IMR-90 (cell line): ENCODE data around the gene ATXN1L. TPM values are rescaled to one million over a fixed set of nuclear protein-coding genes. Genes with fewer than 3 reads are reported as not detected.

Source experiments
- ATAC-seq: fragments of 200-7000 bp; cut with Tn5 transposase; 2 replicates; pipeline ENCODE4 v1.9.1; 2020; ENCODE audit warnings: low read depth, mild to moderate bottlenecking, moderate library complexity
- BruUV-seq: library from RNA; stranded (reverse); fragments of 400-500 nt; replicated peaks from 2 replicates; lab custom pipeline; 2021; lab: Mats Ljungman, UMichigan
- CTCF ChIA-PET: fragments of 300-600 bp; formaldehyde crosslinking; extraction: SDS; loops from one replicate; lab custom pipeline; 2021; ENCODE audit warnings: antibody characterized with exemption; lab: Yijun Ruan, JAX
- POLR2A ChIA-PET: fragments of 300-600 bp; sonication (Branson Sonifier 250); formaldehyde crosslinking; loops from one replicate; lab custom pipeline; 2022; ENCODE audit warnings: antibody characterized with exemption; ENCODE audit not compliant: unreplicated experiment; lab: Charles Lee
- DNase-seq: peaks from one replicate; pipeline ENCODE4 v3.0.0; 2013
- H2AFZ ChIP-seq: replicated peaks from 2 replicates; pipeline ENCODE3; 2013; ENCODE audit warnings: low read length, mild to moderate bottlenecking; ENCODE audit not compliant: poor library complexity
- H2AK5ac ChIP-seq: 2 replicates; pipeline ENCODE4 v1.6.1; 2013; ENCODE audit warnings: low read depth, low read length, inconsistent platforms
- H2AK9ac ChIP-seq: replicated peaks from 2 replicates; pipeline ENCODE3; 2013; ENCODE audit warnings: mild to moderate bottlenecking, low read depth, low read length, moderate library complexity; ENCODE audit not compliant: poor library complexity
- H2BK120ac ChIP-seq: 2 replicates; pipeline ENCODE4 v1.6.1; 2013; ENCODE audit warnings: low read depth, low read length, inconsistent platforms
- H2BK15ac ChIP-seq: 3 replicates; pipeline ENCODE4 v1.6.1; 2013; ENCODE audit warnings: low read depth, low read length, inconsistent platforms
- H2BK20ac ChIP-seq: 2 replicates; pipeline ENCODE4 v1.6.1; 2013; ENCODE audit warnings: low read depth, mild to moderate bottlenecking, inconsistent platforms, low read length, moderate library complexity
- H2BK5ac ChIP-seq: 2 replicates; pipeline ENCODE4 v1.6.1; 2013; ENCODE audit warnings: mild to moderate bottlenecking, low read depth, low read length, inconsistent platforms; ENCODE audit not compliant: poor library complexity, severe bottlenecking
- H3K14ac ChIP-seq: replicated peaks from 2 replicates; pipeline ENCODE4 v1.6.1; 2013; ENCODE audit warnings: low read depth, low read length, inconsistent platforms
- H3K18ac ChIP-seq: 2 replicates; pipeline ENCODE4 v1.6.1; 2013; ENCODE audit warnings: low read depth, low read length, control low read depth
- H3K23ac ChIP-seq: 2 replicates; pipeline ENCODE4 v1.6.1; 2013; ENCODE audit warnings: low read depth, low read length, inconsistent platforms
- H3K27ac ChIP-seq: 2 replicates; pipeline ENCODE4 v1.5.1; 2013; ENCODE audit warnings: mild to moderate bottlenecking, control low read depth, low read length; ENCODE audit not compliant: insufficient read depth
- H3K27me3 ChIP-seq: 2 replicates; pipeline ENCODE4 v1.6.1; 2013; ENCODE audit warnings: low read length; ENCODE audit not compliant: control insufficient read depth, insufficient read depth
- H3K36me3 ChIP-seq: 2 replicates; pipeline ENCODE4 v1.6.1; 2013; ENCODE audit warnings: low read length, mixed read lengths; ENCODE audit not compliant: control insufficient read depth, insufficient read depth
- H3K4ac ChIP-seq: 2 replicates; pipeline ENCODE4 v1.6.1; 2013; ENCODE audit warnings: low read depth, low read length, inconsistent platforms
- H3K4me1 ChIP-seq: 2 replicates; pipeline ENCODE4 v1.6.1; 2013; ENCODE audit warnings: low read length, mixed read lengths; ENCODE audit not compliant: control insufficient read depth, insufficient read depth
- H3K4me2 ChIP-seq: 2 replicates; pipeline ENCODE4 v1.6.1; 2013; ENCODE audit warnings: low read depth, mild to moderate bottlenecking, control low read depth, low read length, moderate library complexity
- H3K4me3 ChIP-seq: 2 replicates; pipeline ENCODE4 v1.5.1; 2013; ENCODE audit warnings: low read depth, mild to moderate bottlenecking, control low read depth, low read length, moderate library complexity; ENCODE audit not compliant: insufficient read depth
- H3K56ac ChIP-seq: 2 replicates; pipeline ENCODE4 v1.6.1; 2013; ENCODE audit warnings: low read length, inconsistent platforms; ENCODE audit not compliant: insufficient read depth; ENCODE audit errors: extremely low read depth
- H3K79me1 ChIP-seq, 2 experiments: 2 replicates each; pipeline ENCODE4 v1.6.1; 2013; ENCODE audit warnings: low read length in 2 of 2, inconsistent platforms in 1 of 2, low read depth in 1 of 2
- H3K9ac ChIP-seq: 2 replicates; pipeline ENCODE4 v1.6.1; 2013; ENCODE audit warnings: low read depth, low read length, control low read depth
- H3K9me1 ChIP-seq: 2 replicates; pipeline ENCODE4 v1.6.1; 2013; ENCODE audit warnings: low read length, inconsistent platforms; ENCODE audit not compliant: insufficient read depth
- H3K9me3 ChIP-seq: 2 replicates; pipeline ENCODE4 v1.6.1; 2013; ENCODE audit warnings: low read length; ENCODE audit not compliant: control insufficient read depth, insufficient read depth
- H4K20me1 ChIP-seq: 2 replicates; pipeline ENCODE4 v1.6.1; 2013; ENCODE audit warnings: low read length, inconsistent platforms; ENCODE audit not compliant: insufficient read depth
- H4K5ac ChIP-seq: 2 replicates; pipeline ENCODE4 v1.6.1; 2013; ENCODE audit warnings: mild to moderate bottlenecking, low read depth, low read length, control low read depth
- H4K8ac ChIP-seq, 2 experiments: 2 replicates each; pipeline ENCODE4 v1.6.1; 2013; ENCODE audit warnings: low read depth in 2 of 2, low read length in 2 of 2, control low read depth in 1 of 2, inconsistent platforms in 1 of 2
- H4K91ac ChIP-seq: 2 replicates; pipeline ENCODE4 v1.6.1; 2013; ENCODE audit warnings: low read depth, low read length, inconsistent platforms; ENCODE audit not compliant: insufficient read depth
- CHD1 ChIP-seq: IDR thresholded peaks from 2 replicates; pipeline ENCODE4 v1.6.1; 2012; ENCODE audit warnings: low read depth, low read length, improper control_type of control experiment
- FOS ChIP-seq: fragments of 150-350 bp; IDR thresholded peaks from 2 replicates; pipeline ENCODE4 v1.6.1; 2016; ENCODE audit warnings: low read depth, low read length
- NFE2L2 ChIP-seq: fragments of 150-350 bp; IDR thresholded peaks from 2 replicates; pipeline ENCODE4 v1.6.1; 2016; ENCODE audit warnings: low read depth, mild to moderate bottlenecking, low read length
- RAD21 ChIP-seq: IDR thresholded peaks from 2 replicates; pipeline ENCODE4 v1.6.1; 2012; ENCODE audit warnings: low read length, improper control_type of control experiment
- RFX5 ChIP-seq: IDR thresholded peaks from 2 replicates; pipeline ENCODE4 v1.8.0; 2012; ENCODE audit warnings: low read depth, mild to moderate bottlenecking, low read length, moderate library complexity
- WGBS, 2 experiments: methylation state at CpG; one replicate each; pipeline versions ENCODE4 v1.1.5 to v1.1.7; 2013; ENCODE audit warnings: missing lambda C conversion rate in 2 of 2; ENCODE audit not compliant: insufficient read length in 1 of 2; ENCODE audit errors: extremely low coverage in 2 of 2; 5-methylcytosine and 5-hydroxymethylcytosine counted together
- dilution Hi-C: fragments of 300-500 bp; cut with HindIII; formaldehyde crosslinking; loops from one replicate; pipeline ENCODE4 v1.14.3; 2018; ENCODE audit warnings: low sequenced_read_pairs; ENCODE audit not compliant: unreplicated experiment
- in situ Hi-C: fragments of 300-500 bp; cut with MboI; formaldehyde crosslinking; loops from 3 replicates; pipeline ENCODE4 v1.14.3; 2019; ENCODE audit warnings: low sequenced_read_pairs, inconsistent platforms, mixed read lengths
- intact Hi-C: fragments of 100-400 bp; cut with micrococcal nuclease; formaldehyde crosslinking; loops from 2 replicates; pipeline ENCODE4 v1.10.0; 2022
- polyA plus RNA-seq, 3 experiments: library from polyadenylated mRNA; depleted of rRNA; stranded (reverse); fragments of >200 nt; gene quantifications; 2 replicates each; pipeline ENCODE4 v1.2.3, GENCODE V29; 2012; ENCODE audit warnings: low replicate concordance in 1 of 3
- total RNA-seq: library from RNA; depleted of rRNA; stranded (reverse); fragments of >200 nt; gene quantifications from 2 replicates; pipeline ENCODE4 v1.2.3, GENCODE V29; 2012

The ATXN1L gene
- total and polyA plus RNA-seq, 2 of the 4 experiments (the other 2 are of a cell fraction) = 5.2 to 9.2 TPM

DNA sequence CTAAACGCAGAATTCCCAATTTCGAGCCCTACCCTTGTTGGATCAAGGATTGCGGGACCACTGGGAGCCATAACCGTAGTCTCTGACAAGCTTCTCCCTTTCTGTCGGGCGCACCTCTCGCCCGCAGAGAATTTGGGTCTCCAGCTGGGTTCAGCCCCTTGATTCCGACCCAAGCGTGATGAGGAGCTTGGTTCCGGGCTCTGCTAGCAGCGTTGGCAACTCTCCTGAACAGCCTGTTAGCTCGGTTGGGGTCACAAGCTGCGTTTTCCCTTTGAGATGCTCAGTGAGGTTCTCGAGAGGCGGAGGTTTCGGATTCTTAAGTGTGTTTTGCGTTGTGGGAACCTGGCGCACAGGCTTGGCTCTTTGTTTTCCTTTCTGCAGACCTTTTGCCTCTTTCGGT is 655 bp downstream of the ATXN1L start:
- Histone ChIP-seq H3K27me3 (no peaks in the 10 kb centered on the region), H3K4ac (peak overlapping the region; percentile 52), H3K27ac (peak overlapping the region; percentile 64), H3K18ac (no peak overlapping the region), H3K9me1 (no peaks in the 10 kb centered on the region; the same call in 1 of the 2 replicates), H3K9ac (peak overlapping the region; percentile 97), H3K9me3 (no peaks in the 10 kb centered on the region), H3K79me1 (peaks cover 16 to 41% of the 10 kb centered on the region in 2 experiments; a peak in 3 of 4 replicates), H2BK5ac (peak overlapping the region; percentile 51), H3K14ac (peak overlapping the region; percentile 81), H4K91ac (peak overlapping the region; percentile 11; the same call in 1 of the 2 replicates), H2AK5ac (no peak overlapping the region; the same call in 1 of the 2 replicates), H3K56ac (peak overlapping the region; percentile 32; the same call in 1 of the 2 replicates), H3K4me1 (peaks cover 3% of the 10 kb centered on the region; the same call in 1 of the 2 replicates), H2AFZ (peak overlapping the region; percentile 95), H2AK9ac (peak overlapping the region; percentile 91), H3K4me2 (peak overlapping the region; percentile 99), H4K8ac (peak overlapping the region; percentile 89 to 93; a peak in 3 of 4 replicates), H2BK15ac (no peak overlapping the region), H2BK20ac (no peak overlapping the region), H3K23ac (peak overlapping the region; percentile 60), H3K36me3 (peaks cover 26% of the 10 kb centered on the region), H3K4me3 (peak overlapping the region; percentile 97), H4K20me1 (peaks cover 11% of the 10 kb centered on the region; the same call in 1 of the 2 replicates), H4K5ac (peak overlapping the region; percentile 33; the same call in 1 of the 2 replicates), H2BK120ac (no peak overlapping the region)
- no TSS peak for BruUV-seq
- dilution Hi-C loops (no loop called here), intact Hi-C loops (no loop called here), in situ Hi-C loops (no loop called here)
- CTCF ChIA-PET = interaction anchor here (0.5 to 1.1 kb wide), 3 partner anchors 11 to 140 kb away, joined by 3 to 4 read pairs (median 3); no protein-coding TSS in a partner anchor
- whole genome bisulfite sequencing, 2 experiments = 0% methylated on average over 9 of the region's 20 CpGs; no CpG with 5 or more reads in 1 of the 2 experiments
- no peak for TF ChIP-seq NFE2L2
- no peak for TF ChIP-seq RFX5
- TF ChIP-seq FOS = no peak
- no peak for TF ChIP-seq RAD21
- TF ChIP-seq CHD1 = 0 out of 2 replicates have a peak, but pooled peaks have one; percentile 7
- DNase-seq = no peak
- POLR2A ChIA-PET = no interaction called here
- ATAC-seq = peak; percentile 2
